ENCODE data around the gene KCNQ4. TPM values are rescaled to one million over a fixed set of nuclear protein-coding genes. Genes with fewer than 3 reads are reported as not detected.

Gene KCNQ4
- total RNA-seq, 1 donor from 2014 or later, result 0.85 TPM

- no peak for DNase-seq (ENCODE audit: extremely low spot score, unreplicated experiment)
- no peak overlapping the region for H3K4me3 Mint-ChIP-seq
- no peaks in the 10 kb centered on the region for H3K36me3 Mint-ChIP-seq
- H3K4me1 Mint-ChIP-seq (ENCODE audit: unreplicated experiment), result peaks cover under 1% of the 10 kb centered on the region
- TF ChIP-seq, protein P1, sequence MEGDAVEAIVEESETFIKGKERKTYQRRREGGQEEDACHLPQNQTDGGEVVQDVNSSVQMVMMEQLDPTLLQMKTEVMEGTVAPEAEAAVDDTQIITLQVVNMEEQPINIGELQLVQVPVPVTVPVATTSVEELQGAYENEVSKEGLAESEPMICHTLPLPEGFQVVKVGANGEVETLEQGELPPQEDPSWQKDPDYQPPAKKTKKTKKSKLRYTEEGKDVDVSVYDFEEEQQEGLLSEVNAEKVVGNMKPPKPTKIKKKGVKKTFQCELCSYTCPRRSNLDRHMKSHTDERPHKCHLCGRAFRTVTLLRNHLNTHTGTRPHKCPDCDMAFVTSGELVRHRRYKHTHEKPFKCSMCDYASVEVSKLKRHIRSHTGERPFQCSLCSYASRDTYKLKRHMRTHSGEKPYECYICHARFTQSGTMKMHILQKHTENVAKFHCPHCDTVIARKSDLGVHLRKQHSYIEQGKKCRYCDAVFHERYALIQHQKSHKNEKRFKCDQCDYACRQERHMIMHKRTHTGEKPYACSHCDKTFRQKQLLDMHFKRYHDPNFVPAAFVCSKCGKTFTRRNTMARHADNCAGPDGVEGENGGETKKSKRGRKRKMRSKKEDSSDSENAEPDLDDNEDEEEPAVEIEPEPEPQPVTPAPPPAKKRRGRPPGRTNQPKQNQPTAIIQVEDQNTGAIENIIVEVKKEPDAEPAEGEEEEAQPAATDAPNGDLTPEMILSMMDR (conservative IDR thresholded peaks at IDR 0.05), result no peak
- H3K27ac Mint-ChIP-seq, result no peak overlapping the region
- no peaks in the 10 kb centered on the region for H3K9me3 Mint-ChIP-seq
- H3K27me3 Mint-ChIP-seq, result no peaks in the 10 kb centered on the region
Measured at GRCh38 chr1:40833979-40834378, 50.4 kb downstream of the KCNQ4 start.

GRCh38 chr1:40834968-40835545 lies 51.5 kb downstream of the KCNQ4 start:
- Mint-ChIP-seq H3K4me1 (ENCODE audit: unreplicated experiment) (peaks cover 4% of the 10 kb centered on the region), H3K36me3 (no peaks in the 10 kb centered on the region), H3K27ac (no peak overlapping the region), H3K9me3 (no peaks in the 10 kb centered on the region), H3K27me3 (no peaks in the 10 kb centered on the region), H3K4me3 (no peak overlapping the region)
- DNase-seq (ENCODE audit: extremely low spot score, unreplicated experiment), result no peak
- TF ChIP-seq, protein P1 (conservative IDR thresholded peaks at IDR 0.05), result no peak

- no peak overlapping the region for H3K27ac Mint-ChIP-seq
- H3K4me1 Mint-ChIP-seq (ENCODE audit: unreplicated experiment), result peaks cover 4% of the 10 kb centered on the region
- H3K9me3 Mint-ChIP-seq, result no peaks in the 10 kb centered on the region
- no peak for DNase-seq (ENCODE audit: extremely low spot score, unreplicated experiment)
- H3K4me3 Mint-ChIP-seq, result no peak overlapping the region
- H3K27me3 Mint-ChIP-seq, result no peaks in the 10 kb centered on the region
- no peaks in the 10 kb centered on the region for H3K36me3 Mint-ChIP-seq
- TF ChIP-seq, protein P1 (conservative IDR thresholded peaks at IDR 0.05), result no peak
Measured at GRCh38 chr1:40836283-40836682, 52.7 kb downstream of the KCNQ4 start.

DNA sequence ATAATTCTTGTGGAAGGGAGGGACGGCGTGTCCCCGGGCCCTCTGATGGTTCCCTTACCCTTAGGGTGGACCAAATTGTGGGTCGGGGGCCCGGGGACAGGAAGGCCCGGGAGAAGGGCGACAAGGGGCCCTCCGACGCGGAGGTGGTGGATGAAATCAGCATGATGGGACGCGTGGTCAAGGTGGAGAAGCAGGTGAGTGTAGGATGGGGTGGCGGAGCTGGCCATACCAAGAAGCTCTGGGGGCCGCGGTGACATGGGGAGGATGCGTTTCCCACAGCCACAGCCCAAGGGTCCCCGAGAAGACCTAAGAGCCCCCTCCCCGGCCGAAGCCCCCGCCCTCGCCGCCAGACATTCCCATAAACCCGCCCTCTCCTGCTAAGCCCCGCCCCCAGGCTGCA lies 54.0 kb downstream of the KCNQ4 start:
- peaks cover 4% of the 10 kb centered on the region for H3K9me3 Mint-ChIP-seq
- DNase-seq (ENCODE audit: extremely low spot score, unreplicated experiment), result no peak
- TF ChIP-seq, protein P1 (conservative IDR thresholded peaks at IDR 0.05), result no peak
- H3K36me3 Mint-ChIP-seq, result no peaks in the 10 kb centered on the region
- no peak overlapping the region for H3K4me3 Mint-ChIP-seq
- H3K27me3 Mint-ChIP-seq, result no peaks in the 10 kb centered on the region
- H3K4me1 Mint-ChIP-seq (ENCODE audit: unreplicated experiment), result peaks cover 4% of the 10 kb centered on the region
- H3K27ac Mint-ChIP-seq, result no peak overlapping the region

DNA sequence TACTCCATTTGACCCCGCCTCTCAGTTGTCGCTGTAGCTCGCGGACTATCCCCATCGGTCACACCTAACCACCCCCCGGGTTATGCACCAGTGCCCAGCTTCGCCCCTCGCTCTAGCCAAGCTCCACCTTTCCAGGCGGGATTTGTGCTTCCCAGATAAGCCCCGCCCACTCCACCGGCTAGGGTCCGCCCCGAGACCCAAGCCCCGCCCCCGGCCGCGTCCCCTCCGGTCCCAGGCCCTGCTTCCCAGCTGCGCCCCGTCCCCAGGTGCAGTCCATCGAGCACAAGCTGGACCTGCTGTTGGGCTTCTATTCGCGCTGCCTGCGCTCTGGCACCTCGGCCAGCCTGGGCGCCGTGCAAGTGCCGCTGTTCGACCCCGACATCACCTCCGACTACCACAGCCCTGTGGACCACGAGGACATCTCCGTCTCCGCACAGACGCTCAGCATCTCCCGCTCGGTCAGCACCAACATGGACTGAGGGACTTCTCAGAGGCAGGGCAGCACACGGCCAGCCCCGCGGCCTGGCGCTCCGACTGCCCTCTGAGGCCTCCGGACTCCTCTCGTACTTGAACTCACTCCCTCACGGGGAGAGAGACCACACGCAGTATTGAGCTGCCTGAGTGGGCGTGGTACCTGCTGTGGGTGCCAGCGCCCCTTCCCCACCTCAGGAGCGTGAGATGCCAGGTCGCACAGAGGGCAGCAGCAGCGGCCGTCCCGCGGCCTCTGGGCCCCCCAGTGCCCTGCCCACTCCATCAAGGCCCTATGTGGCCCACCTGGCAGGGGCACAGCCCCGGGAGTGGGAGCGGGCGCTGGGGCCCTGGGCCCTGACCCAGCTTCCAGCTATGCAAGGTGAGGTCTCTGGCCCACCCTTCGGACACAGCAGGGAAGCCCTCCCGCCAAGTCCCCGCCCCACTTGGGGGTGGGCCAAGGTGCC lies 54.7 kb downstream of the KCNQ4 start:
- H3K36me3 Mint-ChIP-seq, result no peaks in the 10 kb centered on the region

More for the DNA sequence above, 54.7 kb downstream of the KCNQ4 start:
- Mint-ChIP-seq H3K9me3 (peaks cover 6% of the 10 kb centered on the region), H3K27me3 (no peaks in the 10 kb centered on the region), H3K4me3 (no peak overlapping the region), H3K4me1 (ENCODE audit: unreplicated experiment) (peaks cover 4% of the 10 kb centered on the region), H3K27ac (no peak overlapping the region)
- no peak for DNase-seq (ENCODE audit: extremely low spot score, unreplicated experiment)
- TF ChIP-seq, protein P1 (conservative IDR thresholded peaks at IDR 0.05), result no peak
